Measurements from ENCODE around the gene TBC1D4.

The TBC1D4 gene

GRCh38 chr13:75430436-75431209 lies 51.3 kb downstream of the TBC1D4 start:
- H3K4me3 ChIP-seq (replicated peaks; ENCODE audit: low read depth, low read length) = no peak overlapping the region
- TF ChIP-seq CTCF (IDR thresholded peaks at IDR 0.05; ENCODE audit: low read depth, low read length, missing control alignments) = no peak
- DNase-seq (ENCODE audit: extremely low read depth, low read depth) = no peak

DNA sequence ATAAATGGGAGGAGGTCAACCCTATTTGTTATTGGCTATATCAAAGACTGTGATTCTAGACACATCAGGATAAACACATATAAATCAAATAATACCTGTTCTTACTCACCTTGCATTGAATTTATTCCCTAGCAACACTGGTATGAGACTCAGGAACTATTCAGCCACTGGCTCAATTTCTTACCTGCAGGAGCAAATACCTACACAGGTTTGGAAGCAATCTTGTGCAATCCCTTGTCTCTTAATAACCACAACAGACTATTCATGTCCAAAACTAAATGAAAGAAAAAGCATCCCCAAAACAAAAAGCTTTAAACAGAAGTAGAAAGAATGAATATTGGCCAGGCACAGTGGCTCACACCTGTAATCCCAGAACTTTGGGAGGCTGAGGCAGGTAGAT lies 55.5 kb downstream of the TBC1D4 start:
- no peak for TF ChIP-seq CTCF (IDR thresholded peaks at IDR 0.05; ENCODE audit: low read depth, low read length, missing control alignments)
- H3K4me3 ChIP-seq (replicated peaks; ENCODE audit: low read depth, low read length) = no peak overlapping the region
- no peak for DNase-seq (ENCODE audit: extremely low read depth, low read depth)

GRCh38 chr13:75425216-75426009 lies 56.6 kb downstream of the TBC1D4 start:
- no peak for DNase-seq (ENCODE audit: extremely low read depth, low read depth)
- no peak for TF ChIP-seq CTCF (IDR thresholded peaks at IDR 0.05; ENCODE audit: low read depth, low read length, missing control alignments)
- H3K4me3 ChIP-seq (replicated peaks; ENCODE audit: low read depth, low read length) = no peak overlapping the region

DNA sequence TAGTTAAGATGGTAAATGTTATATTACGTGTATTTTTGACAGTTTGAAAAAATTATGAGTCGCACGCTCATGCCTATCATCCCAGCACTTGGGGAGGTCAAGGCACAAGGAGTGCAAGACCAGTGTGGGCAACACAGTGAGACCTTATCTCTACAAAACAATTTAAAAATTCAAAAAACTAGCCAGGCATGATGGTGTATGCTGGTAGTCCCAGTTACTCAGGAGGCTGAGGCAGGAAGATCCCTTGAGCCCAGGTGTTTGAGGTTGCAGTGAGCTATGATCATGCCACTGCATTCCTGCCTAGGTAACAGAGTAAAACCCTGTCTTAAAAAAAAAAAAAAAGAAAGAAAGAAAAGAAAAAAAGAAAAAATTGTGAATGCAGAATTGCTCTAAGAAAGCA lies 58.0 kb downstream of the TBC1D4 start:
- no peak for DNase-seq (ENCODE audit: extremely low read depth, low read depth)
- no peak overlapping the region for H3K4me3 ChIP-seq (replicated peaks; ENCODE audit: low read depth, low read length)
- no peak for TF ChIP-seq CTCF (IDR thresholded peaks at IDR 0.05; ENCODE audit: low read depth, low read length, missing control alignments)

GRCh38 chr13:75422028-75422427 lies 59.9 kb downstream of the TBC1D4 start:
- DNase-seq (ENCODE audit: extremely low read depth, low read depth) = no peak
- no peak overlapping the region for H3K4me3 ChIP-seq (replicated peaks; ENCODE audit: low read depth, low read length)
- TF ChIP-seq CTCF (IDR thresholded peaks at IDR 0.05; ENCODE audit: low read depth, low read length, missing control alignments) = no peak

GRCh38 chr13:75421133-75421532 lies 60.8 kb downstream of the TBC1D4 start:
- no peak for TF ChIP-seq CTCF (IDR thresholded peaks at IDR 0.05; ENCODE audit: low read depth, low read length, missing control alignments)
- no peak for DNase-seq (ENCODE audit: extremely low read depth, low read depth)
- no peak overlapping the region for H3K4me3 ChIP-seq (replicated peaks; ENCODE audit: low read depth, low read length)
